Lower leg skin (tissue), 3 donors: Measurements from ENCODE around the gene GMPPB.

Experiments
- CTCF ChIP-seq, 3 donors: fragments of 450-650 bp; IDR thresholded peaks; one replicate each; pipeline ENCODE4 v1.5.1; 2016; ENCODE audit warnings: antibody characterized with exemption in 3 of 3, mild to moderate bottlenecking in 3 of 3, moderate library complexity in 2 of 3
- POLR2A ChIP-seq, 2 donors: fragments of 450-650 bp; IDR thresholded peaks; one replicate each; pipeline ENCODE4 v1.6.1; 2016 to 2017; ENCODE audit warnings: antibody characterized with exemption in 2 of 2, mild to moderate bottlenecking in 1 of 2, moderate library complexity in 1 of 2

DNA sequence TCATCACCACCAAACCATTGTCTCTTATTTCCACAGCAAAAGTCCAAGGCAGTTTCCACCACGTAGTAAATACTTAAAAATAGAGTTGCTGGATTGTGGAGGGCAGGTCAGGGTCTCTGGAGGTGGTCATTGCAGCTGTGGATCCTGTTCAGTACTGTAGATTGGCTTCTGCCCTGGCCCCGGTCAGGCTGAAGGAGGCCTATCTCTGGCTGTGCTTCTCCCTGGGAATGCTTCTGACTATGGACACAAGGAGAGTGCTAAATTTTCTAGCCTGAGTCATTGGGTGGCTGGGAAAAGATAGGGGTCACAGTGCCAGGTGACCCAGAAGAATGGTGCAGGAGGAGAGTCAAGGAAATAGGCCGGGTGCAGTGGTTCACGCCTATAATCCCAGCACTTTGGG lies 26.3 kb upstream of the GMPPB start:
- TF ChIP-seq CTCF (IDR thresholded peaks at IDR 0.05) (no peak), POLR2A (IDR thresholded peaks at IDR 0.05) (no peak)
